K562 (cell line): ENCODE data around the gene ZBTB32. TPM values are rescaled to one million over a fixed set of nuclear protein-coding genes. Genes with fewer than 3 reads are reported as not detected.

Experiments used
- ATAC-seq: fragments of 200-7000 bp; cut with Tn5 transposase; 3 replicates; pipeline ENCODE4 v1.9.1; 2020; ENCODE audit warnings: moderate library complexity
- BruUV-seq: library from RNA; stranded (reverse); fragments of 400-500 nt; replicated peaks from 2 replicates; lab custom pipeline; 2021; lab: Mats Ljungman, UMichigan
- CTCF ChIA-PET: fragments of 300-600 bp; formaldehyde crosslinking; extraction: SDS; loops from one replicate; lab custom pipeline; 2021; ENCODE audit warnings: low intra/inter-chr PET ratio; lab: Yijun Ruan, JAX
- POLR2A ChIA-PET: fragments of 300-600, 350-650 bp; sonication (Branson Sonifier 250); formaldehyde crosslinking; extraction: SDS; loops from one replicate; lab custom pipeline; 2021; ENCODE audit warnings: antibody characterized with exemption, inconsistent platforms; lab: Yijun Ruan, JAX
- DNase-seq, 4 experiments: peaks; one replicate each; pipeline versions ENCODE4 v3.0.0 to v3.0.0-alpha.2; 2011 to 2018; ENCODE audit warnings: low spot score in 3 of 4, mixed read lengths in 3 of 4; ENCODE audit errors: extremely low read depth in 1 of 4
- FAIRE-seq: peaks from 2 replicates; lab custom pipeline; 2011; peaks lifted over from hg19 to GRCh38; lab: Jason Lieb, UNC
- H2AFZ ChIP-seq: 2 replicates; pipeline ENCODE4 v1.6.0; 2011; ENCODE audit warnings: low read depth, low read length, control low read depth, inconsistent platforms
- H3K27ac ChIP-seq: fragments of 200-600 bp; 3 replicates; pipeline ENCODE4 v1.8.0; 2011; ENCODE audit warnings: low read depth, mild to moderate bottlenecking, control low read depth, inconsistent platforms, low read length, moderate library complexity, mixed read lengths; ENCODE audit errors: extremely low read depth
- H3K27me3 ChIP-seq, 2 experiments: fragments of 300-600 bp in 1 of 2; 2 replicates in 1 of 2; 3 replicates in 1 of 2; pipeline versions ENCODE4 v1.6.0 to v1.8.0; 2011; ENCODE audit warnings: inconsistent platforms in 2 of 2, low read length in 2 of 2, mild to moderate bottlenecking in 1 of 2, mixed read lengths in 1 of 2, moderate library complexity in 1 of 2; ENCODE audit not compliant: control insufficient read depth in 2 of 2, insufficient read depth in 2 of 2
- H3K36me3 ChIP-seq: fragments of 300-600 bp; 3 replicates; pipeline ENCODE4 v1.8.0; 2011; ENCODE audit warnings: mild to moderate bottlenecking, low read length, inconsistent platforms; ENCODE audit not compliant: control insufficient read depth, insufficient read depth
- H3K4me1 ChIP-seq, 2 experiments: fragments of 200-600 bp in 1 of 2; replicated peaks in 1 of 2; 2 replicates in 1 of 2; 3 replicates in 1 of 2; pipeline versions ENCODE4 v1.5.1 to v1.8.0; 2011; ENCODE audit warnings: inconsistent platforms in 2 of 2, low read length in 2 of 2, mild to moderate bottlenecking in 1 of 2, mixed read lengths in 1 of 2, moderate library complexity in 1 of 2; ENCODE audit not compliant: control insufficient read depth in 2 of 2, insufficient read depth in 2 of 2
- H3K4me2 ChIP-seq: 2 replicates; pipeline ENCODE4 v1.6.1; 2011; ENCODE audit warnings: low read length, control low read depth, inconsistent platforms, mixed read lengths; ENCODE audit not compliant: insufficient read depth
- H3K4me3 ChIP-seq: fragments of 200-600 bp; sonication (generic), shearing (Covaris generic); 2 replicates; pipeline ENCODE4 v1.5.1; 2016; ENCODE audit warnings: control low read depth, inconsistent platforms
- H3K79me2 ChIP-seq: fragments of 200-600 bp; 3 replicates; pipeline ENCODE4 v1.8.0; 2011; ENCODE audit warnings: low read length, inconsistent platforms; ENCODE audit not compliant: control insufficient read depth, insufficient read depth
- H3K9ac ChIP-seq, 2 experiments: 2 replicates each; pipeline versions ENCODE4 v1.6.0 to v1.6.1; 2011; ENCODE audit warnings: low read depth in 2 of 2, low read length in 2 of 2, control low read depth in 1 of 2, inconsistent platforms in 1 of 2, mild to moderate bottlenecking in 1 of 2, mixed read lengths in 1 of 2; ENCODE audit not compliant: insufficient read depth in 1 of 2
- H3K9me1 ChIP-seq: one replicate; pipeline ENCODE4 v1.6.0; 2011; ENCODE audit warnings: inconsistent platforms, mild to moderate bottlenecking, low read length, moderate library complexity; ENCODE audit not compliant: control insufficient read depth, insufficient read depth
- H3K9me3 ChIP-seq: replicated peaks from 2 replicates; pipeline ENCODE4 v1.5.1; 2011; ENCODE audit warnings: low read depth, low read length, inconsistent platforms; ENCODE audit not compliant: control insufficient read depth, insufficient read depth
- H4K20me1 ChIP-seq: replicated peaks from 2 replicates; pipeline ENCODE4 v1.6.1; 2011; ENCODE audit warnings: low read length, inconsistent platforms, mixed read lengths; ENCODE audit not compliant: control insufficient read depth, insufficient read depth
- MNT ChIP-seq, 2 experiments: fragments of 450-650 bp; conservative IDR thresholded peaks; 2 replicates each; pipeline ENCODE4 v1.6.1; 2017; ENCODE audit warnings: mild to moderate bottlenecking in 2 of 2, moderate library complexity in 2 of 2
- PKNOX1 ChIP-seq: fragments of 450-650 bp; IDR thresholded peaks from 2 replicates; pipeline ENCODE4 v1.6.1; 2016
- POLR2G ChIP-seq: fragments of 200-400 bp; formaldehyde crosslinking; IDR thresholded peaks from 2 replicates; pipeline ENCODE4 v1.6.1; 2017; ENCODE audit warnings: low read depth, mild to moderate bottlenecking, antibody characterized with exemption, low read length, moderate library complexity
- WGBS: fragments of 100-300 bp; shearing (Covaris generic); methylation state at CpG from one replicate; pipeline ENCODE4 v1.1.6; 2016; ENCODE audit warnings: low coverage, mixed read lengths; ENCODE audit not compliant: insufficient coverage; ENCODE audit errors: missing lambda C conversion rate; 5-methylcytosine and 5-hydroxymethylcytosine counted together
- in situ Hi-C: fragments of 300-500 bp; cut with MboI; formaldehyde crosslinking; loops from 4 replicates; pipeline ENCODE4 v1.15.0; 2018; ENCODE audit warnings: inconsistent platforms, mixed read lengths
- intact Hi-C: fragments of 100-400 bp; cut with micrococcal nuclease; formaldehyde crosslinking; loops from 2 replicates; pipeline ENCODE4 v1.14.2; 2022
- polyA plus RNA-seq, 8 experiments: library from polyadenylated mRNA; depleted of rRNA in 4 of 8; stranded (reverse) in 5 of 8; unstranded in 3 of 8; fragments of >200 nt; fragmentation: Nextera tagmentation in 2 of 8; fragmentation: Illumina TruSeq in 1 of 8; extraction: Ambion mirVana in 2 of 8; extraction: Trizol in 1 of 8; gene quantifications; 2 replicates each; pipeline versions ENCODE4 v1.2.1 to v1.2.3, GENCODE V29; 2011 to 2014; ENCODE audit warnings: inconsistent platforms in 1 of 8, missing spikeins in 1 of 8
- total RNA-seq, 7 experiments: library from RNA; depleted of rRNA in 6 of 7; stranded (reverse); fragments of >200 nt in 6 of 7; fragmentation: Illumina TruSeq in 2 of 7; extraction: Trizol in 2 of 7; gene quantifications; 2 replicates each; pipeline versions ENCODE4 v1.2.1 to v1.2.3, GENCODE V29; 2011 to 2021; ENCODE audit warnings: low replicate concordance in 1 of 7

ZBTB32 gene
- total and polyA plus RNA-seq, 9 of the 15 experiments (the other 6 are each of a cell fraction or from before 2014, with no cell fraction given), result 0.20 TPM; not detected in 8

- no peak overlapping the region for H3K4me3 ChIP-seq
- CTCF ChIA-PET, result no interaction called here
- 81% methylated on average over 2 of the region's 2 CpGs for WGBS
- peaks cover 30% of the 10 kb centered on the region; the same call in 2 of the 3 replicates for H3K36me3 ChIP-seq
- in situ Hi-C loops, result no loop called here
- intact Hi-C loops, result no loop called here
- POLR2A ChIA-PET, result interaction anchor here (2.0 kb wide), 1 partner anchor 13 kb away, joined by 9 read pairs; no protein-coding TSS in a partner anchor
- no peak for FAIRE-seq
- H2AFZ ChIP-seq, result no peak overlapping the region
- no peaks in the 10 kb centered on the region; the same call in 1 of the 2 replicates for H4K20me1 ChIP-seq
- peaks cover 17% of the 10 kb centered on the region for H3K79me2 ChIP-seq
- no peak for DNase-seq
- H3K9me3 ChIP-seq, result no peaks in the 10 kb centered on the region; the same call in 1 of the 2 replicates
- no peaks in the 10 kb centered on the region for H3K27me3 ChIP-seq
- H3K4me2 ChIP-seq, result peak overlapping the region; percentile 85; the same call in 1 of the 2 replicates
- no peak for ATAC-seq
- H3K27ac ChIP-seq, result no peak overlapping the region
- BruUV-seq, result no TSS peak
- TF ChIP-seq PKNOX1, result peak; percentile 11; the same call in 1 of the 2 replicates
- no peak for TF ChIP-seq MNT (conservative IDR thresholded peaks at IDR 0.05)
- TF ChIP-seq POLR2G, result peak; percentile 3; the same call in 1 of the 2 replicates
- peak overlapping the region in 1 of 2 experiments; percentile 79; a peak in 2 of 4 replicates for H3K9ac ChIP-seq
- H3K9me1 ChIP-seq, result no peaks in the 10 kb centered on the region
- peaks cover 13 to 32% of the 10 kb centered on the region in 2 experiments for H3K4me1 ChIP-seq
Measured at GRCh38 chr19:35759697-35760096, 55.3 kb downstream of the ZBTB32 start.
